SK-N-MC (cell line): ENCODE data around the gene DHX30.

Experiments
- DNase-seq: peaks from one replicate; pipeline ENCODE4 v3.0.0-alpha.2; 2011; ENCODE audit warnings: low read depth, low spot score
- H3K27ac ChIP-seq: fragments of 200-600 bp; sonication (generic); 2 replicates; pipeline ENCODE4 v1.5.1; 2016; ENCODE audit warnings: mixed run types
- H3K36me3 ChIP-seq: fragments of 200-600 bp; sonication (generic); 2 replicates; pipeline ENCODE4 v1.6.1; 2017; ENCODE audit warnings: antibody characterized with exemption, low read length, mixed read lengths; ENCODE audit not compliant: insufficient read depth
- H3K4me3 ChIP-seq: fragments of 200-600 bp; sonication (generic); 2 replicates; pipeline ENCODE4 v1.5.1; 2016
- H3K9ac ChIP-seq: fragments of 200-600 bp; sonication (generic); 2 replicates; pipeline ENCODE4 v1.8.0; 2017; ENCODE audit warnings: mixed run types, mixed read lengths; ENCODE audit not compliant: insufficient read length
- H3K9me3 ChIP-seq: fragments of 200-600 bp; sonication (generic); 2 replicates; pipeline ENCODE4 v1.6.1; 2017; ENCODE audit warnings: low read depth, mild to moderate bottlenecking, antibody characterized with exemption, low read length, moderate library complexity, mixed read lengths
- EZH2 ChIP-seq: fragments of 200-600 bp; sonication (generic); IDR thresholded peaks from one replicate; pipeline ENCODE4 v1.6.1; 2017; ENCODE audit warnings: antibody characterized with exemption
- FOXP2 ChIP-seq: optimal IDR thresholded peaks from 2 replicates; pipeline ENCODE3; 2011; ENCODE audit warnings: mild to moderate bottlenecking, moderate library complexity; ENCODE audit not compliant: insufficient read depth; ENCODE audit errors: extremely low read length, control extremely low read depth
- POLR2AphosphoS5 ChIP-seq: IDR thresholded peaks from 2 replicates; pipeline ENCODE4 v1.6.1; 2012; ENCODE audit warnings: mild to moderate bottlenecking, low read depth, low read length, borderline replicate concordance

The DHX30 gene

GRCh38 chr3:47855461-47856383 is 52.8 kb downstream of the DHX30 start:
- H3K36me3 ChIP-seq, result peaks cover 3% of the 10 kb centered on the region; the same call in 1 of the 2 replicates
- TF ChIP-seq FOXP2, result no peak
- no peak for TF ChIP-seq POLR2AphosphoS5
- no peak for TF ChIP-seq EZH2
- no peak overlapping the region for H3K27ac ChIP-seq
- DNase-seq, result no peak
- H3K9ac ChIP-seq, result no peak overlapping the region
- no peak overlapping the region for H3K4me3 ChIP-seq
- H3K9me3 ChIP-seq, result no peaks in the 10 kb centered on the region

DNA sequence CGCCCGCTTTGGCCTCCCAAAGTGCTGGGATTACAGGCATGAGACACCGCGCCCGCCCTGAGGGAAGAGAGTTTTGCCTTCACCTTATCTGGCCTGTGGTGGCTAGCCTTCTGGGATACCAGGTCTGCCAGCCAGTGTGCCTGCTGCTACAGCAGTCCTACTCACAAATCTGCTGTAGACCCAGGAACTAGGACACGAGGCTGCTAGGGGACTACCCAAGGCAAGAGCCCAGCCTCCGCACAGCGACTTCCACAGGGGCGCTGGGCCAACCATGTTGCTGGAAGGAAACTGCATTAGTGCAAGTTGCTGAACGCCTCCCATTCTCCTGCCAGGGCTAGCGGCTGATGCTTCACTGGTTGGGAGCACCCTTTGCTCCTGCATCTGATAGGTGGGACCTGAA is 53.7 kb downstream of the DHX30 start:
- no peak for TF ChIP-seq POLR2AphosphoS5
- TF ChIP-seq FOXP2, result no peak
- no peak for TF ChIP-seq EZH2
- H3K4me3 ChIP-seq, result no peak overlapping the region
- H3K27ac ChIP-seq, result no peak overlapping the region
- DNase-seq, result no peak
- no peaks in the 10 kb centered on the region for H3K9me3 ChIP-seq
- peaks cover 3% of the 10 kb centered on the region; the same call in 1 of the 2 replicates for H3K36me3 ChIP-seq
- H3K9ac ChIP-seq, result no peak overlapping the region

GRCh38 chr3:47857151-47857550 is 54.2 kb downstream of the DHX30 start:
- Histone ChIP-seq H3K9me3 (no peaks in the 10 kb centered on the region), H3K36me3 (peaks cover 3% of the 10 kb centered on the region; the same call in 1 of the 2 replicates), H3K27ac (no peak overlapping the region), H3K4me3 (no peak overlapping the region), H3K9ac (no peak overlapping the region)
- DNase-seq, result no peak
- TF ChIP-seq POLR2AphosphoS5 (no peak), FOXP2 (no peak), EZH2 (no peak)

- H3K9me3 ChIP-seq, result no peaks in the 10 kb centered on the region
- no peak overlapping the region for H3K27ac ChIP-seq
- H3K4me3 ChIP-seq, result no peak overlapping the region
- DNase-seq, result no peak
- peaks cover 4% of the 10 kb centered on the region; the same call in 1 of the 2 replicates for H3K36me3 ChIP-seq
- TF ChIP-seq POLR2AphosphoS5, result no peak
- no peak for TF ChIP-seq FOXP2
- no peak for TF ChIP-seq EZH2
- H3K9ac ChIP-seq, result no peak overlapping the region
Observed at GRCh38 chr3:47859956-47860605, 57.1 kb downstream of the DHX30 start.

GRCh38 chr3:47863391-47864128 is 60.6 kb downstream of the DHX30 start:
- DNase-seq, result no peak
- no peak overlapping the region for H3K27ac ChIP-seq
- peaks cover 23% of the 10 kb centered on the region; the same call in 1 of the 2 replicates for H3K36me3 ChIP-seq
- no peak overlapping the region for H3K4me3 ChIP-seq
- TF ChIP-seq FOXP2 (no peak), EZH2 (no peak), POLR2AphosphoS5 (no peak)
- H3K9me3 ChIP-seq, result no peaks in the 10 kb centered on the region
- H3K9ac ChIP-seq, result no peak overlapping the region

GRCh38 chr3:47865192-47865591 is 62.3 kb downstream of the DHX30 start:
- Histone ChIP-seq H3K4me3 (no peak overlapping the region), H3K9me3 (no peaks in the 10 kb centered on the region), H3K9ac (no peak overlapping the region), H3K27ac (no peak overlapping the region), H3K36me3 (peaks cover 39% of the 10 kb centered on the region; the same call in 1 of the 2 replicates)
- no peak for DNase-seq
- TF ChIP-seq POLR2AphosphoS5 (no peak), EZH2 (no peak), FOXP2 (no peak)

DNA sequence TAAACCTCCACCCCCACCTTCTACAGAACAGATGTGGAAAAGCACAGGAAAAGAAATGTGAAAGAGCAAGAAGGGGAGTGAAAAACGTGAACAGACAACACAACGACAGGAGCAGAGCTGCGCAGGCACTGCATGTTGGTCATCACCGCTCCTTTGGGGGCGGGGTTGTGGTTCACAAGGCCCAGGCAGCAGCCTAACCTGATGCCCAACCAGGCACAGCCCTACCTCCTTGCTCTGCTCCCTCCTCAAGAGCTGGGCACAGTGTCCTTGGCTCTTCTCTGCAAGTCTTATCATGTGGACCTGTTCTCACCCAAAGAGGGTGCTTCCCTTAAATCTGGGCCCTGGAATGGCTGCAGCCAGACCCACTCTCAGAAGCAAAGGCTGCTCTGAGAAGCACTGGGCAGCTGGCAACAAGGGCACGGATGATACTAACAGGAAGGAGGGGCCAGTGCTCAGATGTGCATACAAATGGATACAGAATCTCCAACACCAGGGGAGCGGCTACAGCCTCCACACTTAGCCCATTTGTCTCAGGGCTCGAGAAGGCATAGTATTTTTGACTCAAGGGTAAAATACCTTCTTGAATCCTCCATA is 64.6 kb downstream of the DHX30 start:
- no peak for DNase-seq
- Histone ChIP-seq H3K27ac (no peak overlapping the region), H3K9ac (no peak overlapping the region), H3K9me3 (no peaks in the 10 kb centered on the region), H3K36me3 (peaks cover 57% of the 10 kb centered on the region; the same call in 1 of the 2 replicates), H3K4me3 (no peak overlapping the region)
- TF ChIP-seq POLR2AphosphoS5, result no peak
- TF ChIP-seq FOXP2, result no peak
- TF ChIP-seq EZH2, result no peak

DNA sequence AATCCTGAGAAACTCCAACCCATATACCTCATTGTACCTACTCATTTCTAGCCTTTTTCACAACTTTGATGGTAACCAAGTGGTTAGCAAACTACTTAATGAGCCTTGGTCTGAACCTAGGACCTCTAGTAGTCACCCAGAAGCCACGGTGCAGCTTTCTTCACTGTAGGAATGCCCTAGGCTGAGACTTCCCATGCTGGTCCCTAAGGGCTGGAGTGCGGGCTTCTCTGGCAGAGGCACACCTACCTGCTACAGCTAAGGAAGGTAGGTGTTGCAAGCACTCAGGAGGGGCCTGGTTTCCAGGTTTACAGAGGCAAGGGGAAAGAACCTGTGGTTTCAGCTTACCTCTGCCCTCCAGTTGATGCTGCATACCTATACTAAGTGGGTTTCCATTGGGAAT is 65.4 kb downstream of the DHX30 start:
- H3K27ac ChIP-seq, result no peak overlapping the region
- peaks cover 61% of the 10 kb centered on the region; the same call in 1 of the 2 replicates for H3K36me3 ChIP-seq
- H3K9ac ChIP-seq, result no peak overlapping the region
- H3K9me3 ChIP-seq, result no peaks in the 10 kb centered on the region
- H3K4me3 ChIP-seq, result no peak overlapping the region
- TF ChIP-seq POLR2AphosphoS5, result no peak
- TF ChIP-seq FOXP2, result no peak
- TF ChIP-seq EZH2, result no peak
- no peak for DNase-seq
